DND-41 (cell line): ENCODE measurements around the gene TXNDC15.
"Not testable (repeated sequence)": the region's sequence is repeated elsewhere in the genome, so short reads cannot be mapped to it uniquely, and the experiment has no call there.

Source experiments
- ATAC-seq: fragments of 200-7000 bp; cut with Tn5 transposase; 3 replicates; pipeline ENCODE4 v1.9.1; 2021; ENCODE audit warnings: low read depth; ENCODE audit not compliant: insufficient read depth
- DNase-seq: peaks from one replicate; pipeline ENCODE4 v3.0.0-alpha.2; 2020
- H2AFZ ChIP-seq: 2 replicates; pipeline ENCODE4 v1.6.0; 2012; ENCODE audit warnings: low read depth, low read length
- H3K27ac ChIP-seq: 2 replicates; pipeline ENCODE4 v1.5.1; 2012; ENCODE audit warnings: low read length, inconsistent platforms
- H3K27me3 ChIP-seq: fragments of 200-600 bp; sonication (generic); 2 replicates; pipeline ENCODE4 v1.6.0; 2012; ENCODE audit warnings: low read length, mild to moderate bottlenecking, inconsistent platforms; ENCODE audit not compliant: insufficient read depth, poor library complexity
- H3K36me3 ChIP-seq: 2 replicates; pipeline ENCODE4 v1.5.1; 2012; ENCODE audit warnings: low read length, inconsistent platforms; ENCODE audit not compliant: insufficient read depth
- H3K4me1 ChIP-seq: 2 replicates; pipeline ENCODE4 v1.5.1; 2012; ENCODE audit warnings: mild to moderate bottlenecking, low read length; ENCODE audit not compliant: insufficient read depth
- H3K4me2 ChIP-seq: 2 replicates; pipeline ENCODE4 v1.6.0; 2012; ENCODE audit warnings: mild to moderate bottlenecking, moderate library complexity, low read length, inconsistent platforms; ENCODE audit not compliant: insufficient read depth
- H3K4me3 ChIP-seq, 2 experiments: fragments of 200-600 bp in 1 of 2; shearing (Covaris generic) in 1 of 2; 2 replicates each; pipeline ENCODE4 v1.5.1; 2012 to 2016; ENCODE audit warnings: inconsistent platforms in 2 of 2, low read length in 2 of 2, mild to moderate bottlenecking in 2 of 2, low read depth in 1 of 2, moderate library complexity in 1 of 2
- H3K79me2 ChIP-seq: 2 replicates; pipeline ENCODE4 v1.6.0; 2012; ENCODE audit warnings: low read length, inconsistent platforms; ENCODE audit not compliant: insufficient read depth
- H3K9ac ChIP-seq: 2 replicates; pipeline ENCODE4 v1.6.0; 2012; ENCODE audit warnings: low read depth, mild to moderate bottlenecking, inconsistent platforms, low read length, moderate library complexity
- H3K9me3 ChIP-seq: 2 replicates; pipeline ENCODE4 v1.5.1; 2012; ENCODE audit warnings: low read length, moderate library complexity, mild to moderate bottlenecking, inconsistent platforms; ENCODE audit not compliant: insufficient read depth, severe bottlenecking
- H4K20me1 ChIP-seq: 2 replicates; pipeline ENCODE4 v1.6.0; 2012; ENCODE audit warnings: low read length; ENCODE audit not compliant: insufficient read depth
- CTCF ChIP-seq: IDR thresholded peaks from 2 replicates; pipeline ENCODE4 v1.5.1; 2012; ENCODE audit warnings: borderline replicate concordance, low read length, moderate library complexity, mild to moderate bottlenecking; ENCODE audit not compliant: poor library complexity, severe bottlenecking; ENCODE audit errors: extremely low read depth
- EZH2 ChIP-seq: IDR thresholded peaks from 3 replicates; pipeline ENCODE4 v1.6.1; 2012; ENCODE audit warnings: borderline replicate concordance, low read depth, mild to moderate bottlenecking, moderate library complexity, low read length, inconsistent platforms; ENCODE audit not compliant: severe bottlenecking

The TXNDC15 gene

GRCh38 chr5:134833340-134834032 lies 40.7 kb upstream of the TXNDC15 start:
- H3K36me3 ChIP-seq = peaks cover 71% of the 10 kb centered on the region
- H3K27me3 ChIP-seq = no peaks in the 10 kb centered on the region
- no peak for ATAC-seq
- no peak for TF ChIP-seq EZH2
- no peak overlapping the region for H3K4me3 ChIP-seq
- H3K79me2 ChIP-seq = no peaks in the 10 kb centered on the region
- DNase-seq = no peak
- H3K27ac ChIP-seq = no peak overlapping the region
- H3K9ac ChIP-seq = no peak overlapping the region
- no peak overlapping the region for H2AFZ ChIP-seq
- H3K4me2 ChIP-seq = no peak overlapping the region
- H4K20me1 ChIP-seq = no peaks in the 10 kb centered on the region
- no peaks in the 10 kb centered on the region for H3K4me1 ChIP-seq
- H3K9me3 ChIP-seq = no peaks in the 10 kb centered on the region

DNA sequence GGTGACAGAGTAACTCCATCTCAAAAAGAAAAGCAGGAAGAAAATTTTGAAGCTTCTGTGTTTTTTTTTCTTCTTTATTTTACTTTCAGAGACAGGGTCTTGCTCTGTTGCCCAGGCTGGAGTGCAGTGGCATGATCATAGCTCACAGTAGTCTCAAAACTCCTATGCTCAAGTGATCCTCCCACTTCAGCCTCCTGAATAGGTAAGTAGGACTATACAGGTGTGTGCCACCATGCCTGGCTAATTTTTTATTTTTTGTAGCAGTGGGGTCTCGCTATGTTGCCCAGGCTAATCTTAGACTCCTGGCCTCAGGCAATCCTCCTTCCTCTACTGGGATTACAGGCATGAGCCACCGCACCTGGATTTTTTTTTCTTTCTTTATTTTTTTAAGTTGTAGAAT lies 38.5 kb upstream of the TXNDC15 start:
- Histone ChIP-seq H3K27me3 (no peaks in the 10 kb centered on the region), H3K9me3 (no peaks in the 10 kb centered on the region), H3K4me2 (no peak overlapping the region), H4K20me1 (no peaks in the 10 kb centered on the region), H3K4me3 (no peak overlapping the region), H3K36me3 (peaks cover 77% of the 10 kb centered on the region), H3K79me2 (no peaks in the 10 kb centered on the region), H2AFZ (no peak overlapping the region), H3K27ac (no peak overlapping the region), H3K4me1 (no peaks in the 10 kb centered on the region), H3K9ac (no peak overlapping the region)
- TF ChIP-seq EZH2 (no peak), CTCF (no peak)
- DNase-seq (no peak), ATAC-seq (no peak)

GRCh38 chr5:134837530-134838181 lies 36.5 kb upstream of the TXNDC15 start:
- Histone ChIP-seq H2AFZ (no peak overlapping the region), H4K20me1 (no peaks in the 10 kb centered on the region), H3K4me2 (no peak overlapping the region), H3K9me3 (no peaks in the 10 kb centered on the region), H3K27me3 (no peaks in the 10 kb centered on the region), H3K79me2 (no peaks in the 10 kb centered on the region), H3K36me3 (peaks cover 73% of the 10 kb centered on the region), H3K4me3 (no peak overlapping the region), H3K27ac (no peak overlapping the region), H3K9ac (no peak overlapping the region), H3K4me1 (no peaks in the 10 kb centered on the region)
- DNase-seq (no peak), ATAC-seq (no peak)
- no peak for TF ChIP-seq CTCF
- no peak for TF ChIP-seq EZH2

GRCh38 chr5:134838361-134838760 lies 35.8 kb upstream of the TXNDC15 start:
- not testable (repeated sequence) for DNase-seq, H3K27me3 ChIP-seq, H4K20me1 ChIP-seq, H2AFZ ChIP-seq, H3K27ac ChIP-seq, H3K9ac ChIP-seq, H3K9me3 ChIP-seq, H3K4me3 ChIP-seq, ATAC-seq, H3K79me2 ChIP-seq, H3K4me2 ChIP-seq, H3K4me1 ChIP-seq
- H3K36me3 ChIP-seq = peaks cover 66% of the 10 kb centered on the region
